Stomach (tissue), 9 donors: ENCODE measurements around the gene WBP2NL. TPM values are rescaled to one million over a fixed set of nuclear protein-coding genes. Genes with fewer than 3 reads are reported as not detected.

Source experiments
- DNase-seq, 2 donors: peaks; one replicate each; pipeline versions ENCODE4 v3.0.0 to v3.0.0-alpha.2; 2013 to 2019
- H3K27ac ChIP-seq, 5 donors: fragments of 200-600 bp in 4 of 5; sonication (generic) in 4 of 5; one replicate each; pipeline ENCODE4 v1.5.1; 2013 to 2019; ENCODE audit warnings: mild to moderate bottlenecking in 1 of 5, moderate library complexity in 1 of 5
- H3K27me3 ChIP-seq, 3 donors: fragments of 200-600 bp; sonication (generic); one replicate each; pipeline ENCODE4 v1.5.1; 2017 to 2019; ENCODE audit warnings: mixed run types in 1 of 3
- H3K36me3 ChIP-seq, 4 donors: fragments of 200-600 bp; sonication (generic); 1 replicate in 3 of 4; 2 replicates in 1 of 4; pipeline ENCODE4 v1.5.1; 2016 to 2019
- H3K4me1 ChIP-seq, 4 donors: fragments of 200-600 bp; sonication (generic); one replicate each; pipeline ENCODE4 v1.5.1; 2016 to 2019
- H3K4me3 ChIP-seq, 4 donors: fragments of 200-600 bp; sonication (generic) in 3 of 4; one replicate each; pipeline ENCODE4 v1.5.1; 2016 to 2019; ENCODE audit warnings: mild to moderate bottlenecking in 1 of 4
- H3K9me3 ChIP-seq, 4 donors: fragments of 200-600 bp; sonication (generic); one replicate each; pipeline ENCODE4 v1.5.1; 2016 to 2019
- CTCF ChIP-seq, 7 experiments: fragments of 450-650 bp in 4 of 7; fragments of 200-600 bp in 3 of 7; sonication (generic) in 3 of 7; IDR thresholded peaks; one replicate each; pipeline ENCODE4 v1.5.1; 2016 to 2019; ENCODE audit warnings: antibody characterized with exemption in 7 of 7, control low read depth in 2 of 7, mild to moderate bottlenecking in 1 of 7
- EP300 ChIP-seq: sonication (generic); formaldehyde crosslinking; IDR thresholded peaks from one replicate; pipeline ENCODE4 v1.6.1; 2017; ENCODE audit warnings: antibody characterized with exemption
- POLR2A ChIP-seq, 4 donors: fragments of 450-650 bp; IDR thresholded peaks; one replicate each; pipeline ENCODE4 v1.6.1; 2016; ENCODE audit warnings: antibody characterized with exemption in 4 of 4, control low read depth in 2 of 4, mild to moderate bottlenecking in 1 of 4, moderate library complexity in 1 of 4
- POLR2AphosphoS5 ChIP-seq, 3 donors: sonication (generic); formaldehyde crosslinking; IDR thresholded peaks; one replicate each; pipeline ENCODE4 v1.6.1; 2016; ENCODE audit warnings: antibody characterized with exemption in 3 of 3
- WGBS, 5 donors: extraction: QIAGEN DNeasy Blood & Tissue Kit in 3 of 5; methylation state at CpG; one replicate each; pipeline versions ENCODE4 v1.1.5 to v1.1.7; 2013 to 2018; 5-methylcytosine and 5-hydroxymethylcytosine counted together
- intact Hi-C: fragments of 100-400 bp; cut with DNase I; formaldehyde crosslinking; loops from one replicate; pipeline ENCODE4 v1.15.1; 2023; ENCODE audit warnings: low total_unique reads
- polyA plus RNA-seq, 3 donors: library from polyadenylated mRNA; stranded (reverse); fragments of 200-250 nt; gene quantifications; one replicate each; pipeline ENCODE4 v1.2.3, GENCODE V29; 2013
- total RNA-seq, 5 donors: library from RNA; depleted of rRNA; stranded (reverse); fragments of >200 nt; gene quantifications; one replicate each; pipeline versions ENCODE4 v1.1.0 to v1.2.3, GENCODE V29; 2014 to 2016
- donor health status: healthy with polysubstance abuse.
- donor health status: Bipolar disorder and iron deficiency.
- donor health status: healthy.

WBP2NL gene
- total and polyA plus RNA-seq, 8 donors: 1.2 to 4.8 (median 1.2) TPM; not detected in 3

- WGBS, 5 donors: 31 to 37% (median 35%) methylated on average over 8 of the region's 8 CpGs
- intact Hi-C loops: no loop called here
- no peak for TF ChIP-seq POLR2AphosphoS5 (IDR thresholded peaks at IDR 0.05)
- peak in 3 of 7 experiments; percentile 6 to 33 (median 17) for TF ChIP-seq CTCF (IDR thresholded peaks at IDR 0.05)
Measured at GRCh38 chr22:41966607-41967240, 31.9 kb upstream of the WBP2NL start.

GRCh38 chr22:41968601-41969000 is 30.0 kb upstream of the WBP2NL start:
- 40 to 48% (median 45%) methylated on average over 9 of the region's 9 CpGs for WGBS, 5 donors
- TF ChIP-seq POLR2A (IDR thresholded peaks at IDR 0.05) (no peak), EP300 (no peak), CTCF (IDR thresholded peaks at IDR 0.05) (no peak), POLR2AphosphoS5 (IDR thresholded peaks at IDR 0.05) (no peak)
- peaks cover 0 to 44% (median 9%) of the 10 kb centered on the region in 3 donors for H3K27me3 ChIP-seq
- no peaks in the 10 kb centered on the region for H3K9me3 ChIP-seq
- H3K36me3 ChIP-seq: no peaks in the 10 kb centered on the region
- no peak overlapping the region for H3K27ac ChIP-seq
- H3K4me1 ChIP-seq: peaks cover 0 to 14% (median 10%) of the 10 kb centered on the region in 4 donors
- intact Hi-C loops: no loop called here
- DNase-seq: no peak
- no peak overlapping the region for H3K4me3 ChIP-seq

More at GRCh38 chr22:41966607-41967240, 31.9 kb upstream of the WBP2NL start:
- H3K36me3 ChIP-seq: no peaks in the 10 kb centered on the region
- H3K27ac ChIP-seq: no peak overlapping the region
- peak; percentile 38 to 81 for DNase-seq
- H3K27me3 ChIP-seq: peaks cover 0 to 25% (median 0%) of the 10 kb centered on the region in 3 donors
- H3K9me3 ChIP-seq: no peaks in the 10 kb centered on the region
- H3K4me3 ChIP-seq: no peak overlapping the region
- peaks cover 0 to 16% (median 10%) of the 10 kb centered on the region in 4 donors for H3K4me1 ChIP-seq

- Histone ChIP-seq H3K4me3 (no peak within 1 kb of the TSS), H3K9me3 (no peaks in the 10 kb centered on the region), H3K27ac (no peak within 1 kb of the TSS), H3K4me1 (peaks cover 0 to 9% (median 6%) of the 10 kb centered on the region in 4 donors), H3K36me3 (no peaks in the 10 kb centered on the region), H3K27me3 (peaks cover 0 to 49% (median 10%) of the 10 kb centered on the region in 3 donors)
- intact Hi-C loops: no loop called here
- WGBS, 5 donors: 66 to 75% (median 73%) methylated on average over 5 to 8 of the region's 8 CpGs
- DNase-seq: no peak
- TF ChIP-seq CTCF (IDR thresholded peaks at IDR 0.05) (no peak), EP300 (no peak), POLR2AphosphoS5 (IDR thresholded peaks at IDR 0.05) (no peak), POLR2A (IDR thresholded peaks at IDR 0.05) (no peak)
Measured at GRCh38 chr22:41969110-41969646, 29.4 kb upstream of the WBP2NL start, which contains the start of gene SEPTIN3. Gene SEPTIN3 (plus strand): TSS chr22:41969443. CDS start chr22:41971493, 2,050 bp downstream.

- intact Hi-C loops: loop anchor here (10.0 kb wide), 1 partner anchor 144 kb away; no protein-coding TSS in a partner anchor
- WGBS, 5 donors: 60 to 84% (median 81%) methylated on average over 2 of the region's 2 CpGs
- peaks cover 0 to 3% (median 0%) of the 10 kb centered on the region in 4 donors for H3K4me1 ChIP-seq
Measured at GRCh38 chr22:41970601-41971000, 28.0 kb upstream of the WBP2NL start.

More at GRCh38 chr22:41970601-41971000, 28.0 kb upstream of the WBP2NL start:
- Histone ChIP-seq H3K27ac (no peak overlapping the region), H3K27me3 (peaks cover 0 to 64% (median 13%) of the 10 kb centered on the region in 3 donors), H3K9me3 (no peaks in the 10 kb centered on the region), H3K4me3 (no peak overlapping the region), H3K36me3 (no peaks in the 10 kb centered on the region)
- TF ChIP-seq POLR2AphosphoS5 (IDR thresholded peaks at IDR 0.05): no peak
- no peak for TF ChIP-seq POLR2A (IDR thresholded peaks at IDR 0.05)
- TF ChIP-seq EP300: no peak
- no peak for TF ChIP-seq CTCF (IDR thresholded peaks at IDR 0.05)
- no peak for DNase-seq
